GM19467 (cell line): ENCODE data around the gene SASH1.

Experiments
- ATAC-seq: cut with Tn5 transposase; IDR thresholded peaks from one replicate; pipeline ENCODE4 v1.9.1; 2021; ENCODE audit warnings: mild to moderate bottlenecking, moderate library complexity; ENCODE audit not compliant: unreplicated experiment

The SASH1 gene

GRCh38 chr6:148491638-148492251 lies 149.1 kb downstream of the SASH1 start:
- no peak for ATAC-seq

DNA sequence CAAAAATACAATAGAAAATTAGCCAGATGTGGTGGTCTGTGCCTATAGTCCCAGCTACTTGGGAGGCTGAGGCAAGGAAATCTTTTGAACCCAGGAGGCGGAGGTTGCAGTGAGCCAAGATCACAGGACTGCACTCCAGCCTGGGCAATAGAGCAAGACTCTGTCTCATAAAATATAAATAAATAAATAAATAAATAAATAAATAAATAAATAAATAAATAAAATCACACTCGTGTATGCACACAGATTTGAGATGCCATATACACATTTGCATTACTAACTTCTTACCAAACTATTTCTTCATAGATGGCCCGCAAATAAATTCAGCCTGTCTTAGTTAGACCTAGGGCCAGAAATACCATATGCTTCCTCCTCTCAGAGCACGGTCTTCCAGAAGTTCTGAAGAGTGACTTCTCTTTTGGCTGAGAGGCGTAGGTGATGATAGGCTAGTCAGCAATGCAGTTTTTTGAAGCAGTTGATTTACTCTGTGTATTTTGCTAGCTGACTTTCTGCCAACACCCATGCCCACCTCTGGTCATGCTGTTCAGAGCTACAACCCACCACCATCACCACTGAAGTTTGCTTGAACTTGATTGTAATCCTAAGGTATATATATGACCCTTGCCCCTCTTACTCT lies 150.1 kb downstream of the SASH1 start:
- no peak for ATAC-seq

- no peak for ATAC-seq
These were observed 150.8 kb downstream of the SASH1 start for GRCh38 chr6:148493424-148493823.

GRCh38 chr6:148494226-148494625 lies 151.6 kb downstream of the SASH1 start:
- ATAC-seq, result no peak

DNA sequence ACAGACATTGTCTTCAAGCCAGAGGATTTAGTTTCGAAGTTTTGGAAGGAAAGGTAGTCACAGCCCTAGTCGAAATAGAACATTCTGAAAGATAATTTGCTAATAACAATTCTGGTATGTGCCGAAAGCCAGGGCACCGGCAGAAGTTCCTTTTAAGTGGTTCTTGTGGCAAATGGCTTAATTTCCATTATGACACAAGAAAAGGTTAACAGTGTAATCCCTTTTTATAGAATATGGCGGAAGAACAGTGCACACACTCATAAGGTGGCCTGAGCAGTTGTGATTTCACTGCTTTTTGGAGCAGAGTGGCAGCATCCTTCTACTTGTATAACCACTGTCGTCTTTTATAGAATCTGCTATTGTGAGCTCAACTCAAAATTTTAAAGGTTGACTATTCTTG lies 152.4 kb downstream of the SASH1 start:
- ATAC-seq, result no peak

- ATAC-seq, result no peak
These were observed 154.6 kb downstream of the SASH1 start for GRCh38 chr6:148497257-148497656.

- no peak for ATAC-seq
These were observed 155.1 kb downstream of the SASH1 start for GRCh38 chr6:148497717-148498116.

DNA sequence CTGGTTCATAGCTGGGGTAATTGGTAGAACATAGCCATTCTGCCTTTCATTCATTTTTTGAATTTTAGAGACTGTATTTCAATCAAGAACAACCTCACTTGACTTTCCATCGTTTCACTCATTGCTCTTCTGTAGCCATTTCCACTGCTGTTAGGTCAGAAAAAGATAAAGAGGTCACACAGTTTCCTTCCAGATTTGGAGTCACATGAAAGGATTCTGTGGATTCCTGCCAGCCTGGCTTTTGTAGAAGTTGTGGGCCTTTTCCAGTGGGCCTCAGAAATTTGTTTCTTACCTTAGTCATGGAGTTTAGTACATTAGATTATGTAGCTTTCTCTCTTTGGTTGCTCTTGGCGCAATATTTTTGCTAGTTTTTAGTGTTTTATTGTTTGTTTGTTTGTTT lies 157.8 kb downstream of the SASH1 start:
- ATAC-seq, result no peak

GRCh38 chr6:148501178-148501590 lies 158.5 kb downstream of the SASH1 start:
- no peak for ATAC-seq

- no peak for ATAC-seq
These were observed 159.6 kb downstream of the SASH1 start for GRCh38 chr6:148502083-148502772.

- ATAC-seq, result no peak
These were observed 160.1 kb downstream of the SASH1 start for GRCh38 chr6:148502773-148503135.

- ATAC-seq, result no peak
These were observed 161.1 kb downstream of the SASH1 start for GRCh38 chr6:148503703-148504102.

DNA sequence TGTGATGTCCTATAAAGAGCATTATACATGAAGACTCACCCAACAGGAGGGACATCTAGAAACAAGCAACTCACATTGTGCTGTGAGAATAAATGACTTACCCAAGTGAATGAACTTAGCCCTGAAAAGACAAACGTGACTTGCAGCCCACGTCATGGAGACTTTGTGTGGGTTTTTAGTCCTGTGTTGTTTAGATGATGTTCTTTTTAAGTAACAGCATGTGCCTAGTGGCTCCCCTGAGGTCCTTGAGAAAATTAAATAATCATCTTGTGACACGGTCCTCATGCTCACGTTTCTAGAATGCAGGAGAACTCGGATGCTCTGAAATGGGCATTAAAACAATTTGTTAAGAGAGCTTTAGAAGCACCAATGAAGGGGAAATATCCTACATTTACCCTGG lies 165.1 kb downstream of the SASH1 start:
- no peak for ATAC-seq

- no peak for ATAC-seq
These were observed 165.9 kb downstream of the SASH1 start for GRCh38 chr6:148508401-148509041.

- no peak for ATAC-seq
These were observed 166.6 kb downstream of the SASH1 start for GRCh38 chr6:148509119-148509799.

GRCh38 chr6:148509800-148510581 lies 167.4 kb downstream of the SASH1 start:
- ATAC-seq, result peak; percentile 73

- no peak for ATAC-seq
These were observed 170.8 kb downstream of the SASH1 start for GRCh38 chr6:148513145-148514071.

DNA sequence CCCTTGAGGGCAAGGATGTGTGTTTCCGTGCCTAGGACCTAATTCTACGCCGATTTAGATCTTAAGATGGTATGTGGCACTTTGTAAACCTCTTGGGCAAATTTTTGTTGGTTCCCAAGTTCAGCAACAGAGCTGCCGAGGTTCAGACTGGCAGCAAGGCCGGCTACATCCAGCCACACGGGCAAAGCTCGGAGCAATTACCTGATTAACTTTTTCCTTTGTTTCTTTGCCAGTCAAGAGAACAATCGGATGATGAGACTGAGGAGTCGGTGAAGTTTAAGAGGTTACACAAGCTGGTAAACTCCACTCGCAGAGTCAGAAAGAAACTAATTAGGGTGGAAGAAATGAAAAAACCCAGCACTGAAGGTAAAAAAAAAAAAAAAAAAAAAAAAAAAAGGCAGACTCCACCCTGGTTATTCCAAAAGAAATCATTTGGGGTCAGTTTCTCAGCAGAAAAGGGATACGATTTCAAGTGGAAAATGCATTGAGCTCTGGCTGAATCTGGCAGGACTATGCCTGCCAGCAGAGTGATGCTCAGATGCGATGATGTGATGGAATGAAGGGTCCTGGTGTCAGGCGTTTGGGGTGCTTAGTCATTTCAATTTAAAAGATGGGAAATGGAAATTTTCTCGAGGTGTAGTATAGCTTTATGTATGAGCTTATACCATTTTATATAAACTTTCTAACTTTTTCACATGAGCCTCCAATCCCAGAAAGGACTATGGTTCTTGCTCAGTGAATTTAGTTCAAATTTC lies 171.6 kb downstream of the SASH1 start:
- ATAC-seq, result no peak

GRCh38 chr6:148516217-148516616 lies 173.6 kb downstream of the SASH1 start:
- no peak for ATAC-seq
